K562 (cell line): ENCODE data around the gene HPSE2. TPM values are rescaled to one million over a fixed set of nuclear protein-coding genes. Genes with fewer than 3 reads are reported as not detected.

Experiments
- ATAC-seq: fragments of 200-7000 bp; cut with Tn5 transposase; 3 replicates; pipeline ENCODE4 v1.9.1; 2020; ENCODE audit warnings: moderate library complexity
- BruUV-seq: library from RNA; stranded (reverse); fragments of 400-500 nt; replicated peaks from 2 replicates; lab custom pipeline; 2021; lab: Mats Ljungman, UMichigan
- CTCF ChIA-PET: fragments of 300-600 bp; formaldehyde crosslinking; extraction: SDS; loops from one replicate; lab custom pipeline; 2021; ENCODE audit warnings: low intra/inter-chr PET ratio; lab: Yijun Ruan, JAX
- POLR2A ChIA-PET: fragments of 300-600, 350-650 bp; sonication (Branson Sonifier 250); formaldehyde crosslinking; extraction: SDS; loops from one replicate; lab custom pipeline; 2021; ENCODE audit warnings: antibody characterized with exemption, inconsistent platforms; lab: Yijun Ruan, JAX
- DNase-seq, 4 experiments: peaks; one replicate each; pipeline versions ENCODE4 v3.0.0 to v3.0.0-alpha.2; 2011 to 2018; ENCODE audit warnings: low spot score in 3 of 4, mixed read lengths in 3 of 4; ENCODE audit errors: extremely low read depth in 1 of 4
- FAIRE-seq: peaks from 2 replicates; lab custom pipeline; 2011; peaks lifted over from hg19 to GRCh38; lab: Jason Lieb, UNC
- H2AFZ ChIP-seq: 2 replicates; pipeline ENCODE4 v1.6.0; 2011; ENCODE audit warnings: low read depth, low read length, control low read depth, inconsistent platforms
- H3K27ac ChIP-seq: fragments of 200-600 bp; 3 replicates; pipeline ENCODE4 v1.8.0; 2011; ENCODE audit warnings: low read depth, mild to moderate bottlenecking, control low read depth, inconsistent platforms, low read length, moderate library complexity, mixed read lengths; ENCODE audit errors: extremely low read depth
- H3K27me3 ChIP-seq, 2 experiments: fragments of 300-600 bp in 1 of 2; 2 replicates in 1 of 2; 3 replicates in 1 of 2; pipeline versions ENCODE4 v1.6.0 to v1.8.0; 2011; ENCODE audit warnings: inconsistent platforms in 2 of 2, low read length in 2 of 2, mild to moderate bottlenecking in 1 of 2, mixed read lengths in 1 of 2, moderate library complexity in 1 of 2; ENCODE audit not compliant: control insufficient read depth in 2 of 2, insufficient read depth in 2 of 2
- H3K36me3 ChIP-seq: fragments of 300-600 bp; 3 replicates; pipeline ENCODE4 v1.8.0; 2011; ENCODE audit warnings: mild to moderate bottlenecking, low read length, inconsistent platforms; ENCODE audit not compliant: control insufficient read depth, insufficient read depth
- H3K4me1 ChIP-seq, 2 experiments: fragments of 200-600 bp in 1 of 2; replicated peaks in 1 of 2; 2 replicates in 1 of 2; 3 replicates in 1 of 2; pipeline versions ENCODE4 v1.5.1 to v1.8.0; 2011; ENCODE audit warnings: inconsistent platforms in 2 of 2, low read length in 2 of 2, mild to moderate bottlenecking in 1 of 2, mixed read lengths in 1 of 2, moderate library complexity in 1 of 2; ENCODE audit not compliant: control insufficient read depth in 2 of 2, insufficient read depth in 2 of 2
- H3K4me2 ChIP-seq: 2 replicates; pipeline ENCODE4 v1.6.1; 2011; ENCODE audit warnings: low read length, control low read depth, inconsistent platforms, mixed read lengths; ENCODE audit not compliant: insufficient read depth
- H3K4me3 ChIP-seq: fragments of 200-600 bp; sonication (generic), shearing (Covaris generic); 2 replicates; pipeline ENCODE4 v1.5.1; 2016; ENCODE audit warnings: control low read depth, inconsistent platforms
- H3K79me2 ChIP-seq: fragments of 200-600 bp; 3 replicates; pipeline ENCODE4 v1.8.0; 2011; ENCODE audit warnings: low read length, inconsistent platforms; ENCODE audit not compliant: control insufficient read depth, insufficient read depth
- H3K9ac ChIP-seq, 2 experiments: 2 replicates each; pipeline versions ENCODE4 v1.6.0 to v1.6.1; 2011; ENCODE audit warnings: low read depth in 2 of 2, low read length in 2 of 2, control low read depth in 1 of 2, inconsistent platforms in 1 of 2, mild to moderate bottlenecking in 1 of 2, mixed read lengths in 1 of 2; ENCODE audit not compliant: insufficient read depth in 1 of 2
- H3K9me1 ChIP-seq: one replicate; pipeline ENCODE4 v1.6.0; 2011; ENCODE audit warnings: inconsistent platforms, mild to moderate bottlenecking, low read length, moderate library complexity; ENCODE audit not compliant: control insufficient read depth, insufficient read depth
- H3K9me3 ChIP-seq: replicated peaks from 2 replicates; pipeline ENCODE4 v1.5.1; 2011; ENCODE audit warnings: low read depth, low read length, inconsistent platforms; ENCODE audit not compliant: control insufficient read depth, insufficient read depth
- H4K20me1 ChIP-seq: replicated peaks from 2 replicates; pipeline ENCODE4 v1.6.1; 2011; ENCODE audit warnings: low read length, inconsistent platforms, mixed read lengths; ENCODE audit not compliant: control insufficient read depth, insufficient read depth
- EHMT2 ChIP-seq: fragments of 450-650 bp; IDR thresholded peaks from 2 replicates; pipeline ENCODE4 v1.6.1; 2018; ENCODE audit warnings: antibody characterized with exemption
- KAT2B ChIP-seq: IDR thresholded peaks from one replicate; pipeline ENCODE4 v1.6.1; 2012; ENCODE audit warnings: low read depth, mild to moderate bottlenecking, control low read depth, inconsistent platforms, low read length, moderate library complexity
- POU5F1 ChIP-seq: fragments of 150-350 bp; IDR thresholded peaks from 2 replicates; pipeline ENCODE4 v1.6.1; 2014; ENCODE audit warnings: borderline replicate concordance, low read length, low read depth, mild to moderate bottlenecking; ENCODE audit not compliant: partially characterized antibody
- SREBF1 ChIP-seq: fragments of 150-350 bp; IDR thresholded peaks from 2 replicates; pipeline ENCODE4 v1.6.1; 2014; ENCODE audit warnings: antibody characterized with exemption, low read depth, low read length, borderline replicate concordance
- WGBS: fragments of 100-300 bp; shearing (Covaris generic); methylation state at CpG from one replicate; pipeline ENCODE4 v1.1.6; 2016; ENCODE audit warnings: low coverage, mixed read lengths; ENCODE audit not compliant: insufficient coverage; ENCODE audit errors: missing lambda C conversion rate; 5-methylcytosine and 5-hydroxymethylcytosine counted together
- in situ Hi-C: fragments of 300-500 bp; cut with MboI; formaldehyde crosslinking; loops from 4 replicates; pipeline ENCODE4 v1.15.0; 2018; ENCODE audit warnings: inconsistent platforms, mixed read lengths
- intact Hi-C: fragments of 100-400 bp; cut with micrococcal nuclease; formaldehyde crosslinking; loops from 2 replicates; pipeline ENCODE4 v1.14.2; 2022
- polyA plus RNA-seq, 8 experiments: library from polyadenylated mRNA; depleted of rRNA in 4 of 8; stranded (reverse) in 5 of 8; unstranded in 3 of 8; fragments of >200 nt; fragmentation: Nextera tagmentation in 2 of 8; fragmentation: Illumina TruSeq in 1 of 8; extraction: Ambion mirVana in 2 of 8; extraction: Trizol in 1 of 8; gene quantifications; 2 replicates each; pipeline versions ENCODE4 v1.2.1 to v1.2.3, GENCODE V29; 2011 to 2014; ENCODE audit warnings: inconsistent platforms in 1 of 8, missing spikeins in 1 of 8
- total RNA-seq, 7 experiments: library from RNA; depleted of rRNA in 6 of 7; stranded (reverse); fragments of >200 nt in 6 of 7; fragmentation: Illumina TruSeq in 2 of 7; extraction: Trizol in 2 of 7; gene quantifications; 2 replicates each; pipeline versions ENCODE4 v1.2.1 to v1.2.3, GENCODE V29; 2011 to 2021; ENCODE audit warnings: low replicate concordance in 1 of 7
- TF ChIP-seq, protein P1 (sequence below): fragments of 250-450 bp; sonication (Bioruptor Pico); IDR thresholded peaks from 2 replicates; pipeline ENCODE4 v1.5.1; 2021; ENCODE audit warnings: mild to moderate bottlenecking

The HPSE2 gene
- total and polyA plus RNA-seq, 9 of the 15 experiments (the other 6 are each of a cell fraction or from before 2014, with no cell fraction given), result 0.03 to 0.10 (median 0.04) TPM; not detected in 2

DNA sequence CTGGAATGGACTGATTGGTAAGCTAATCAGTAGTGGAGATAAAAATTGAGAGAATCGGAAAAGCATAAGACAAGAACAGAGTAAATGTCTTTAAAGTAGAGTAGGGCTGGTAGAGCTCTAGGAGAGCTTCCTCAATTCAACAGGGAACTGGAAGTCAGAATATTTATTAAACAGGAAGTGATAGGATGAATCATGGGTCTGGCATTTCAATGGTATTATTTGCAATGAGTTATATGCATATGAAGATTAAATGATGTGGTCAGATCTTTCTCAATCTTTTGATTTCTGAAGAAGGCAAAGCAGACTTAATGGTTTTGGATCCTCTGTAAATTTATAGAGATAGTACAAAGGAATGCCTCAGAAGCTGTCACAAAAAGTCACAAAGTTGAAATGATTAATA lies 349.0 kb downstream of the HPSE2 start:
- Histone ChIP-seq H4K20me1 (no peaks in the 10 kb centered on the region), H3K4me2 (no peak overlapping the region), H3K9ac (no peak overlapping the region), H3K4me1 (peaks cover 0 to 2% of the 10 kb centered on the region in 2 experiments; a peak in 1 of 5 replicates), H3K9me1 (no peaks in the 10 kb centered on the region), H2AFZ (peak overlapping the region; percentile 69), H3K9me3 (no peaks in the 10 kb centered on the region), H3K27ac (no peak overlapping the region), H3K4me3 (no peak overlapping the region), H3K79me2 (no peaks in the 10 kb centered on the region), H3K27me3 (no peaks in the 10 kb centered on the region), H3K36me3 (no peaks in the 10 kb centered on the region)
- WGBS, result 44% methylated on average over 1 of the region's 1 CpG
- no TSS peak for BruUV-seq
- CTCF ChIA-PET, result interaction anchor here (0.5 kb wide), 1 partner anchor 402 kb away, joined by 3 read pairs; no protein-coding TSS in a partner anchor
- FAIRE-seq, result no peak
- TF ChIP-seq POU5F1, result no peak
- TF ChIP-seq EHMT2, result no peak
- TF ChIP-seq SREBF1, result no peak
- TF ChIP-seq, protein P1, sequence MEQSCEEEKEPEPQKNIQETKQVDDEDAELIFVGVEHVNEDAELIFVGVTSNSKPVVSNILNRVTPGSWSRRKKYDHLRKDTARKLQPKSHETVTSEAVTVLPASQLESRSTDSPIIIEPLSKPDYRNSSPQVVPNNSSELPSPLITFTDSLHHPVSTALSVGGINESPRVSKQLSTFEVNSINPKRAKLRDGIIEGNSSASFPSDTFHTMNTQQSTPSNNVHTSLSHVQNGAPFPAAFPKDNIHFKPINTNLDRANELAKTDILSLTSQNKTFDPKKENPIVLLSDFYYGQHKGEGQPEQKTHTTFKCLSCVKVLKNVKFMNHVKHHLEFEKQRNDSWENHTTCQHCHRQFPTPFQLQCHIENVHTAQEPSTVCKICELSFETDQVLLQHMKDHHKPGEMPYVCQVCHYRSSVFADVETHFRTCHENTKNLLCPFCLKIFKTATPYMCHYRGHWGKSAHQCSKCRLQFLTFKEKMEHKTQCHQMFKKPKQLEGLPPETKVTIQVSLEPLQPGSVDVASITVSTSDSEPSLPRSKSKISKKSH (CRISPR knock-in tag), result no peak
- no peak for TF ChIP-seq KAT2B
- no peak for ATAC-seq
- in situ Hi-C loops, result no loop called here
- DNase-seq, result no peak
- intact Hi-C loops, result no loop called here
- POLR2A ChIA-PET, result no interaction called here
